DMS153 (cell line): ENCODE measurements around the gene SRC.
A peak's percentile ranks its signal among the peaks of the same experiment; 100 is the strongest.
"Not testable (repeated sequence)": the region's sequence is repeated elsewhere in the genome, so short reads cannot be mapped to it uniquely, and the experiment has no call there.

Experiments
- DNase-seq: peaks from one replicate; lab custom pipeline; 2025; lab: John Stamatoyannopoulos, UW

The SRC gene

DNA sequence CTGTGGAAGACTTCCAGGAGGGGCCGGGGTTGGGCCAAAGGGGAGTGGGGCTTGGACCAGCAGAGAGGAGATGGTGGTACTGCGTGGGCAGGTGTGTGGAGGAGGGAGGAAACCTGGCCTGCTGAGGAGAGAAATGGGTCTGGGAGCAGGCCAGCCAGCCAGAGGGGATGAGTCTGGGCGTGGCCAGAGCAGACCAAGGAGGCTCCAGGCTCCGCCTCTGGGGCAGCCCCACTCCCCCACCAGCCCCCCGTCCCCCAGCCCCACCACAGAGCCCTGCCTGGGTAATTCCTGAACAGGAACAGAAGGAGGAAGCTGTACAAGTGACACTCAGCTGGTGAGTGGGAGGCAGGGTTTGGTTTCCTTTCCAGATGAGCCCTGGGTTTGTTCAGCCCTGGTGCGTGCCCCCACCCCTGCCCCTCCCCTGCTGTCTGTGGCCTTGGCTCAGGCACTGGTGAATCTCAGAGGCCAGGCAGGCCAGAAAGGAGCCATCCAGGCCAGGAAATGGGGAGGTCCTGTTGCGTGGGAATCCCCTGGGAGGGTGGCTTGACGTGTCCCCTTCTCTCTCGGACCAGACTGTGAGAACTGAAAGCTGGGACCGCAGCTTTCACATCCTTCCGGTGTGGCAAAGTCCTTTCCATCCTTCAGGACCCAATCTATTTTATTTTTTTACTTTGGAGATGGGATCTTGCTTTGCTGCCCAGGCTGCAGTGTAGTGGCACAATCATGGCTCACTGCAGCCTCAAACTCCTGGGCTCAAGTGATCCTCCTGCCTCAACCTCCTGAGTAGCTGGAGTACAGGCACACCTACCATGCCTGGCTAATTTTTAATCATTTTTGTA is 9.4 kb upstream of the SRC start:
- DNase-seq, result no peak

DNA sequence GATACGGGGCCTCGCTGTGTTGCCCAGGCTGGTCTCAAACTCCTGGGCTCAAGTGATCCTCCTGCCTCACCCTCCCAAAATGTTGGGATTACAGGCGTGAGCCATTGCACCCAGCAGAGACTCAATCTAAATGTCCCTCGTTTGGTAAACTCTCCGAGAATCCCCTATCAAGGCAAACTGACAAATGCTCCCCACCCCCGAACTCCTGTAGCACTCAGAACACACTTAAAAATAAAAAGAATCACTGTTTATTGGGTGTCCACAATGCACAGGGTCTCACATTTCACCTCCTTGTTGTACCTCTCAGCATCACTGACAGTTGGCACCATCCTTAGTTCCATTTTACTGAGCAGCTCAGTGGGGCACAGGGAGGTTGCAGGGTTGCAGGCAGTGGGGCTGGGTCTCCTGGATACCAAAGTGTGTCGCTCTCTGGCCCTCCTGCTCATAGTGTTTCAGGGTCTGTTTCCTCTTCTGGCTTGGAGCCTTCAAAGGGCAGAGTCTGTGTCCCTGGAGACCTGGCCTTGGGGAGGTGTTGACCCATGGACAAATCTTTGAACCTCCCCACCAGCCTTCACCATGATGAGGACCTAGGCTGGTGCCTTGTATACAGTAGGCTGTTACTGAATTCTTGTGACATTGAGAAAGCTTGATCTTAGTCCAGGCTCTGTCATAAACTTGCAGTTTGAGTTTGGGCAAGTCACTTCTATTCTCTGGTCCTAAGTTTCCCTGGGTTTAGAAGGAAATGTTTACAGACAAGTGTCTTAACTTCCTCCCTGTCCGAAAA is 8.5 kb upstream of the SRC start:
- no peak for DNase-seq

DNA sequence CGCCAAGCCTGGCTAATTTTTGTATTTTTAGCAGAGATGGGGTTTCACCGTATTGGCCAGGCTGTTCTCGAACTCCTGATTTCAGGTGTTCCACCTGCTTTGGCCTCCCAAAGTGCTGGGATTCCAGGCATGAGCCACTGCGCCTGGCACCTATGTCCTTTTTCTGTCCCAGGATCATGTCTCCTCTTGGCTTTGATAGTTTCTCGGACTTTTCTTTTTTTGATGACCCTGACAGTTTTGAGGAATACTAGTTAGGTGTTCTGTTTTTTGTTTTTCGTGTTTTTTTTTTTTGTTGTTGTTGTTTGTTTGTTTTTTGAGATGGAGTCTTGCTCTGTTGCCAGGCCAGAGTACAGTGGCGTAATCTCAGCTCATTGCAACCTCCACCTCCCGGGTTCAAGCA is 7.6 kb upstream of the SRC start:
- not testable (repeated sequence) for DNase-seq

DNA sequence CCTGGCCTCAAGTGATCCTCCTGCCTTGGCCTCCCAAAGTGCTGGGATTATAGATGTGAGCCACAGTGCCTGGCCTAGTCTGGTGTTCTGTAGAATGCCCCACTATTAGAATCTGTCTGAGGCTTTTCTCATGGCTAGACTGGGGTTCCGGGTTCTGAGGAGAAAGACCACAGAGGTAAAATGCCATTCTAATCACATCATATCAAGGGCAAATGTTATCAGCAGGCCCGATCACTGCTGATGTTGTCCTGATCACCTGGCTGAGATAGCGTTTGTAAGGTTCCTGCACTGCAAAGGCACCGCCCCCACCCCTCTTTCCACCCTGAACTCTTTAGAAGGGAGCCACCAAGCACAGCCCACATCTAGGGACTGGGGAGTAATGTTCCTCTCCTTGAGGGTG is 6.7 kb upstream of the SRC start:
- DNase-seq, result no peak

DNA sequence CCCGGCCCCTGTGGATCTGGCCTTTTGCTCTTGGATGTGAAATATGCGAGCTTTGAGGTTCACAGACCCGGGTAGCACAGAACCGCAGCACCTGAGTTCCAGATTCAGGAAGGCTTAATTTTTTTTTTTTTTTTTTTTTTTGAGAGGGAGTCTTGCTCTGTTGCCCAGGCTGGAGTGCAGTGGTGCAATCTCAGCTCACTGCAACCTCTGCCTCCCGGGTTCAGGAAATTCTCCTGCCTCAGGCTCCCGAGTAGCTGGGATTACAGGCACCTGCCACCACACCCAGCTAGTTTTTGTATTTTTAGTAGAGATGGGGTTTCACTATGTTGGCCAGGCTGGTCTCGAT is 6.2 kb upstream of the SRC start:
- not testable (repeated sequence) for DNase-seq

DNA sequence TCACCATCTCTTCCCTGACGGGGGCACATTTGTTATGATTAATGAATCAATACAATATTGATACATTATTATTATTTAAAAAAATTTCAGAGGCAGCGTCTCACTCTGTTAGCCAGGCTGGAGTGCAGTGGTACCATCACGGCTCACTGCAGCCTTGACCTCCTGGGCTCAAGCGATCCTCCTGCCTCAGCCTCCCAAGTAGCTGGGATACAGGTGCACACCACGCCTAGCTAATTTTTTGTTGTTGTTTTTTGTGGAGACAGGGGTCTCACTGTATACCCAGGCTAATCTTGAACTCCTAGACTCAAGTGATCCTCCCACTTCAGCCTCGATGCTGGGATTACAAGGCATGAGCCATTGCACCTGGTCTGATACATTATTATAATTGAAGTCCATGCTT is 4.9 kb upstream of the SRC start:
- DNase-seq, result no peak

DNA sequence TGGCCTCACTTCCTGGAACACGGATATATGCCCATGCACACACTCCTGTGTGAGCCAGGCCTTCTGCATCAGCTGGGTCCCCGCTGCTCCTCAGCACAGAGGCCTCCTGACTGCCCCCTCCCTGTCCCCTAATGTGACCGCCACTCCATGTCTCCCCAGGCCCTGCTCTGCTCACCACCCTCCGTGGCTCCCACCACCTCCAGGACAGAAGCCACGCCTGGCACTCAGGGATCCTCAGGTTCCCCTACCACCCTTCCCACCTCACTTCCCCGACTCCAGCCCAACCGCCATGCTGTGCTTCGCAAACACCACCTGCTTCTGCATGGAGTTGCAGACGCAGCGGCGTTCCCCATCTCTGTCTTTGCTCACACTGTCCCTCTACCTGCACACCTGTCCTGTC is 4.3 kb upstream of the SRC start:
- DNase-seq, result peak; percentile 11

DNA sequence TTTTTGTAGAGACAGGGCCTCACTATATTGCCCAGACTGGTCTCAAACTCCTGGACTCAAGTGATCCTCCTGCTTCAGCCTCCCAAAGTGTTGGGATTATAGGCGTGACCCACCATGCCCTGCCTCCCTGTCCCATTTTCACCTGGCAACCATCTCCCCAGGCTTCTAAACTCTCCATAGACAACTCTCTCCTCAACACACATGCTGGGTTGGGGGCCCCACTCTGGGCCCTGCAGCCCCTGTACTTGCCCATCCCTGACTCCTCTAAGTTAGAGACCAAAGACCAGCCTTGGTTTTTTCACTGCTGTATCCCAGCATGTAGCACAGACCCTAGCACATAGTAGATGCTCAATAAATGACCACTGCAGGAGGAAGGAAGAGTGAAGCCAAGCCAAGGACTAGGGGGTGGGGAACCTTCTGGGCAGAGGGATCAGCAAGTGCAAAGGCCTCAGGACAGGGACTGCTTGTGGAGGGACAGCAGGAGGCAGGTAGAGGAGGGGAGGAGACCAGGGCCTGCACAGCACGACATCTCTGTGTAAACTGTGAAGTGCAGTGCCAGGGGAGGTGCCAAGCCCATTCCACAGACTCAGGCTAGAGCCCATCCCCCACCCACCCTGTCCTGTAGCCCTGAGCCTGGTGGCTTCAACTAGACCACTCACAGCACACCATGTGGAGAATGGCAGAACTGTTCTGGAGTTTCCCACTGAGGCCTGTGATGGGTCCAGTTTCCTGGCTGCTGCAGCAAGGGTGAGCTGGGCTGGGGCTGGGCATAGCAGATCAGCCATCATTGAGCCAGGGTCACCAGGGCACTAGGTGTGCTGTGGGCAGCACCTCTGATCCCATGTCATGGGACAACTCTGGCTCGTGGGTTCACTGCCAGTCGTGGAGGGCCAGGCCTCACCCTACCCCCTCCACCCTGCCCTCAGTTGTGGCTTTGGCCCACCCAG is 3.4 kb upstream of the SRC start:
- DNase-seq, result no peak

DNA sequence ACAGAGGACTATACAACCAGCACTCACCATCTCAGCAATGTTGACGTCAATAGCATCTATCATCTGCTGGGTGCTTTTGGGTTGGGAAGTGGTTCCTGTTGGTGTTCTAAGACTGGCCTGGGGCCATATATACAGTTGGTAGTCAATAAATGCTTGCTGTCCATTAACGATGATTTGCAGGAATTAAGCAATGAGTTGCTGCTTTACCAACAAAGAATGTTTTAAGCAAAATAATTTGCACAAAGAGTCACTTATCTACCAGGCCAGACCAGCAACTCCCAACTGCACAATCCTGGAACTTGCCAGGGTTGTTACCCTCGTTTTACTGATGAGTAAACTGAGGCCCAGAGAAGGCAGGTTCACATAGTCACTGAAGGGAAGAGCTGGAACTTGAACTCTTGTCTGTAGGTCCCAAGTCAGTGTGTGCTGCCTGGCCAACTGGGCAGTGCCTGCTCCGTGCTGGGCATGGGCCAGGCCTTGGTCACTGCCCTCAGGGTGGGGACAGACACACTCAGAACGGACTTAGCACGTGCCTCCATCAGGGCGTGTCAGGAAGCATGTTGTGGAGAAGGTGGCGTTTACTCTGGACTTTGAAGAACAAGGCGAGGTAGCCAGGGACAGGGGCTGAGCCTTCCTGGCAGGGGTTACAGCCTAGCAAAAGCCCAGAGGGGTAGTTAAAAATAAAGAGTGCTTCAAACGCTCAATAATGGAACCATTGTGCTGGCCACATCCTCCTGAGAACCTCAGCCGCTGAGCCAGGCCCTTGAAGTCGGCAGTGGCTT is 2.5 kb upstream of the SRC start:
- no peak for DNase-seq

DNA sequence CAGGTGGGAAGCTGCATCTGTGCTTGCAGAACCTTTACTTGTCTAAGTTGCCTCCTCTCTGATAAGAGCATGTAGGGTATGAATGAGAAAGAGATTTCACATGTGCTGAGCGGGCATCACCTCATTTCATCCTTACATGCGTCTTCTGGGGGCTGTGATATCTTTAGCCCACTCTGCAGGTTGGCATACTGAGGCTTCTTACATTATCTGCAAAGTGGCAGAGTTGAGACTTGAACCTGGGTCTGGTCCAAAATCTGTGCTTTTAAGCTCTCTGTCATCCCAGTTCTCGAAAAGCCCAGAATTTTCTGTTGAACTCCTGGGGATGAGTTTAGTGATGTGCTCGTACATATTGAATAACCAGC is 2.0 kb upstream of the SRC start:
- no peak for DNase-seq

DNA sequence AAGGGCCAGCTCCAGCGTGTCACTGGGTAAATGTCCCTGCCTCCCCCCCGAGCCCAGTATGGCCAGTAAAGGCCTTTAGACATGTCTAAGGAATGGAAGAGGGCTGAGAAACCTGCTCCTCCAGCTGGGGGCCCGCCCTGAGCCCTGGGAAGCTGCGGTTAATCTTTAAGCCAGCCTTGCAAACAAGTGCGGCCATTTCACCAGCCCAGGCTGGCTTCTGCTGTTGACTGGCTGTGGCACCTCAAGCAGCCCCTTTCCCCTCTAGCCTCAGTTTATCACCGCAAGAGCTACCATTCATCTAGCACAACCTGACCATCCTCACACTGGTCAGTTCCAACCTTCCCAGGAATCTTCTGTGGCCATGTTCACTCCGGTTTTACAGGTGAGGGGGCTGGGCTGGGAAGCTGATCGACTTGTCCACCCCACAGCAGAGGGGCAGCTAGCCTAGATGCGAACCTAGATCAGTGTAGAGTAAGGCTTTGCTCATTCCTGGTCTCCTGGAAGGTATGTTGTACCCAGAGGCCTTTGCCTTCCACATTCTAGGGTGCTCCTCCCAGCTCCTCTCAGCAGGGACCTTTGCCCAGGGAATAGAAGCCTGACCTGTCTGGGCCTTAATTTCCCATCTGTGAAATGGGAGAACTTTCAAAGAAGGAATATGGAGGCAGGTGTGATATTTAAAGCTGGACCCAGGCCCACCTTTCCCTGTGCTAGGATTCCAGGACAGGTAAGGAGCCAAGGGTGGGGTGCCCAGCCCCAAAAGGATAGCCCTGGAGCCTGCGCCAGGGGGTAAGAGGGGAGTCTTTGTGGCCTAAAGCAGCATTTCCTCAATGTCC is 1.2 kb upstream of the SRC start:
- DNase-seq, result no peak

DNA sequence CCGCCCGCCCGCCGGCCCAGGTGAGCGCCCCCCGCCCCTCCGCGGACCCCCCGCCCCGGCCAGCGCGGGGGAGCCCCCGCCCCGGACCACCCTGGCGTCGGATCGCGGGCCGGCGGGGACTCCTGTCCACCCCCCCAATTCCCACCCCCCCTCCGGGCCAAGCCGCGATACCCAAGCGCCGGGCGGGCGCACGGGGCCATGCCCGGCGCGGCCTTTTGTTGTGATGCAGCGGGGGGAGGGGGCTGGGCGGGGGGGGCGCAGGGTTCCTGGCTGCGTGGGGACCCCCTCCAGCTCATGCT is 245 bp downstream of the SRC start:
- DNase-seq, result no peak

DNA sequence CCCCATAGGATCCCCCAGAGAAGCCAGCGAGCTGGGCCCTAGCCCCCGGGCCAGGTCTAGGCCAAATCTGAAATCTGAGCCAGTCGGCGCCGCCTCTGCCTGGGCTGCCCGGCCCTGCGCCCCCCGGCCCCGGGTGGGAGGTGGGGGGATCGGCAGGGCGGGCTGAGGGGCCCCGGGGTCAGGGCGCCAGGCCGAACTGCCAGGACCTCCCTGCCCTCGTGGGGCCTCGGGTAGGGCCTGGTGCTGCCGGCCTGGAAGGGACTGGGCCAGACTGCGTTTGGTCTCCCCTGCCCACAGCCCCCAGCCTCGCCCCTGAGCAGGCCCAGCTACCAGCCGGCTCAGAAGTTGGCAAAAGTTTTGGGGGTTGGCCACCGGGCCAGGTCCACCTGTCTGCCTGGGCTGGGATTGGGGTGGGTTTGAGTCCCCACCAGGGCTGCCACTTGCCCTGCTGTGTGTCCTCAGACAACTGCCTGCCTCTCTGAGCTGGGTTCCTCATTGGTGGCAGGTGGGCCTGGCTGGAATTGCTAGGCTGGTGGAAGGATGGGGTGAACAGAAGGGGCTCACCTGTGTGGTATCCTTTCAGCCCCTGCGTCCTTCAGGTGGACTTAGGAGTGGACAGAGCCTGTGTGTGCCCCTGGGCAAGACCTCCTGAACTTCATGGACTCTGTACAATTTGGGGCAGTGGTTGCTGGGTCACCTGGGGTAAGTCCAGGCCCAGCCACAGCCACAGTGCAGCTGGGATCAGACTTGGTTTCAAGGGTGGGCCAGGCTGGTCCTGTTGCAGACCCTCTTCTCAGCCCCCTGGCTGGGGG is 801 bp downstream of the SRC start:
- DNase-seq, result no peak

DNA sequence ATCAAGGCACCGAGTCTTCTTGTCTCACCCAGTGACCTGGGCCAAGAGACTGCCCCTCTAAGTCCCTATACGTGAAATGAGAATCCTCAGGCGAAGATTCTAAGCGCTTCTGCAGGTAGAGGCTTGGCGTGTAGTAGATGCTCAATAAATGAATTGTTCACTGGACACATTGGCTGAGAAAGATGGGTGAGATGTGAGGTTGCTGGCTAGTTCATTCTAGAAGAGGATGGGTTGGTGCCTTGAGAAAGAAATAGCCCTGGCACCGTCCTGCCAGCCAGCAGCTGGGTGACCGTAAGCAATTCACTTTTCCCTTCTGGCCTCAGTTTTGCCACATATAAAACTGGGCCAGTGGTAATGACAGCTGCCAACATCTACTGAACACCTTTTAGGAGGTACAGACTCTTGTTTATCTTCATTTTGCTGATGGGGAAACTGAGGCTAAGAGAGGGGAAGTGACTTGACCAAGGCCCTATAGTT is 1.4 kb downstream of the SRC start:
- DNase-seq, result no peak

DNA sequence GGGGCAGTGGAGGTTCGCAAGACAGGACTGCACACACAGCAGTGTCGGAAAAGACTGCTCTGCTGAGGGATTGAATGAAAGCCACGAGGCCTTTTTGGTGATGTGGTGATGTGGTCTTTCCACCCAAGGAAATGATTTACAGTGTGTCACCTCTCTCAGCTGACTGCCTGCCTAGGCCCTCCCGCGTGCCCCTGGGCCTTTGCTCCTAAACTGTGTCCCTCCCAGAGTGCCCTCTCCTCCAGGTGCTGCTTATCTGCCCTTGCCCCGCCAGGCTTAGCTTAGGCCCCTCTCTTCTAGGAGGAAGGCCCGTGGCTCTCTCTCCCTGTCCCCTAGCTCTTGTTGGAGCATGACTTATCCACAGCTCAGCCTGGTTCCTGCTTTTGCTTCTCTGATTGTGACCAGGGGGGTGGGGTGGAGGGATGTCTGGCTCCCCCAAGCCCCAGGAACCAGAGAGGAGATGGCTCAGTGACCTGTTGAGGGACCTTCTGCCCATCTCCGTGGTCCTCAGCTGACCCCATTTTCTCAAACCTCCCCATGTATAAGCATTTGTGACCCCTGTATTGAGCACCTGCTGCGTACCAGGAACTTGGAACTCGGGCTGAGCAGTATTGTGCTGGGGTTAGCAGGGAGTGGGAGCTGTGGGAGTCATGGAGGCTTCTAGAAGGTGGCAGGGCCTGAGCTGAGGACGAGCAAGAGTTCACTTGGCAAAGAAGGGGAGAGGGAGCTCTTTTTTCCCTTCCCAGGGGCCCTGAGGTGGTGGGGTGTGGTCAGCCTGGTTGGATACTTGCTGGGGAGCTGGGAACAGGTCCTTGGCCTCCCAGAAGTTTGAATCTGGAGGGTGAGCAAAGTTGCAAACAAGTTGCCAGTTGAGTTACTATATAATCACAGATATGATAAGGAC is 2.2 kb downstream of the SRC start:
- no peak for DNase-seq

DNA sequence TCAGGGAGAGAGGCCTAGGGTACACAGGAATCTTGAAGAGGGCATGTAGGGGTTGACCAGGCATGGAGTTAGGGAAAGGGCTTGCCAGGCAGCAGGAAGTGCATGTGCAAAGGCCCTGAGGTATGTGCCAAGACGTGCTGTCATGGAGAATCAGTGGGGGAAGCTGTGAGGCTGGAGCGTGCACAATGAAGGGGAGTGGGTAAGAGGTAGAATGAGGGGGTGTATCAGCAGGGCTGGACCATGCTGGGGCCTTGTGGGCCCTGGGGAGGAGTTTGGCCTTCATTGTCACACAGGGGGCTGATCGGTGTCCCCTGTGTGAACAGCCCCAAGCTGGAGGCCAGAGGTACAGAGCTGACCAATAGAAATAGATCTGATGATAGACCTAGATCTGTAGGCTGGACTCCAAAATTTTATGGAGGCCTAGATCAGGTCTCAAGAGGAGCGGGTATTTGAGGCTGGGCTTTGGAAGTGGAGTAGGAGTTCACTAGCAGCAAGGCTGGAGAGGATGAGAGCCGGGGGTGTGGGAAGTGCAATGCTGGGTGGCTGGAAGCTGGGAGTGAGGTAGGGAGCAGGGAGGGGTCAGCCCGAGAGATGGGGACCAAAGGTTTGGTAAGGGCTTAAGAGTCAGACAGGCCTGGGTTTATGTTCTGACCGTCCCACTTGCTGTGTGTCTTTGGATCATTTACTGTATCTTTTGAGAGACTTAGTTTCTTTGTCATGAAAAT is 3.0 kb downstream of the SRC start:
- DNase-seq, result no peak

DNA sequence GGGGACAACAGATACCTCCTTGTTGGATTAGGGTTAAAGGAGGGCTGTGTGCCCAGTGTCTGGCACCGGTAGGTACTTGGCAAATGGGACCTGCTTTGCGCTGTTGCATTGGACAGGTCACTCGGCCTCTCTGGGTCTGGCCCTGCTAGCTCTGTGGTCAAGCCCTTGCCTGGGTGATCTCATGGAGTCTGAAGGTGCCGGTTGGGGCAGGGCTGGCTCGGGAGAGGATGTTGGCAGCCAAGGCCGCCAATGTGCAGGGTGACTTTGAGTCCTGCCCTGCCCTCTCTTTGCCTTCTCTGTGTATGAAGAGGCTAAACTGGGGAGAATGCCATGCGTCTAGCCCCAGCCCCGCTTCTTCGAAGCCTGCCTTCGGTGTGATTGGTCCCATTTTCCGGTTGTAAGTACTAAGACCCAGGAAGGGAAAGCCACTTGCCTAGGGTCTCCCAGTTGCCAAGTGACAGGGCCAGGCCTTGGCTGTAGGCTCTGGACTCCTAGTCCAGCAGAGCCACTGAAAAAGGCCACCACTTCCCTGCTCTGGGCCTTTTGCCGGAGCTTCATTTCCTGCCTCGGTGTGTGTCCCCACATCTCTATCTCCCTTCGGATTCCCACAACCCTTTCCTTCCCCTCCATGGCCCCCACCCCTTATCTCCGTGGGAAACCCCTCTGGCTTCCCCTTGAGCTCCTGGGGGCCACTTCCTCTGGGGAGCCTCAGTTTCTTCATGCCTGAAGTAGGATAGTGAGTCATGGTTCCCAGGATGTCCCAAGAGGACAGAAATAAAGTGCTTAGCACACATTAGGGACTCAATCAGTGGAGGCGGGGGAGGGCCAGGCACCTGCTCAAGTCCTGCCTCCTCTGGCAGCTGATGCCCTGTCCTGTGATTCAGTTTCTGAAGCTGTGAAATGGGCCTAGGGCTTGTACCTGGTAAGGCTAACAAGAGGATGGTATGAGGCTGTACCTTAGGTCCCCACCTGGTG is 3.9 kb downstream of the SRC start:
- no peak for DNase-seq
